Stimulated activated CD8-positive, alpha-beta memory T cell treated with anti-CD3 and anti-CD28 coated beads, Interleukin-4, amount 100 ng/mL, for 4 hours (primary cell): ENCODE data around the gene LPCAT2.

Experiments
- DNase-seq, 2 donors: peaks; one replicate each; pipeline ENCODE4 v3.0.0-alpha.2; 2020; ENCODE audit warnings: low read depth in 2 of 2, low spot score in 1 of 2

LPCAT2 gene

DNA sequence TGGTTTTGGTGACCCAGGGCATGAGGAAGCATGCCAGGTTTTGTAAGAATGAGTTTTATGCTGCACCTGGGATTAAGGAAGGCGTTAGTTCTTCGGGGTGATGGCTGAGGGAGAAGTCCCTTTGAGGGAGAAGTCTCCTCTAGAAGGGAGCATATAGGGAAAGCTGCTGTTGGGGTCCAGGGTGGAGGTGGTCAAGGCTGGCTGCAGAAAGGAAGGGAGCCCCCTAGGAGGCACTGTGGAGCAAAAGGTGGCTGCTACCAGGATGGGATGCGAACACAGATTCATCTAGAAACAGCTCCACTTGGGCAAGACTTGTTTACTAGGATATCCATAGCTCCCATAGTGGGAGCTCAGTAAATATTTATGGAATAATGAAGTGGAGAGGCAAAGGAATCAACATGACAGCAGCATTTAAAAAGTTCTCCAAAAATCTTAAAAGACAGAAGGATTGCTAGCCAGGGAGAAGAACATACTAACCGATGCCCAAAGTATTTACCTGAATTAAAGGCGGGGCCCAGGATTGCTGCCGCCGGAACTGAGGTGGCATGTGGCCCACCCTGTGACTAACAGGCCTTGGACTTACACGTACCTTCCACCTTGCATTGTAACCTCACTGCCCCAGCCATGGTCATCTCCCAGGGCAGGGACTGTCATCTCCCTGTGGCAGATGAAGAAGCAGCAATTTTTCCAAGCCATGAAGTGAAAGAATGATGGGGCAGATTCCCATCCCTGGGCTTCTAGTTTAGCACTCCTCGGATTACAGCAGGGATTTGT lies 7.1 kb upstream of the LPCAT2 start:
- DNase-seq = no peak

DNA sequence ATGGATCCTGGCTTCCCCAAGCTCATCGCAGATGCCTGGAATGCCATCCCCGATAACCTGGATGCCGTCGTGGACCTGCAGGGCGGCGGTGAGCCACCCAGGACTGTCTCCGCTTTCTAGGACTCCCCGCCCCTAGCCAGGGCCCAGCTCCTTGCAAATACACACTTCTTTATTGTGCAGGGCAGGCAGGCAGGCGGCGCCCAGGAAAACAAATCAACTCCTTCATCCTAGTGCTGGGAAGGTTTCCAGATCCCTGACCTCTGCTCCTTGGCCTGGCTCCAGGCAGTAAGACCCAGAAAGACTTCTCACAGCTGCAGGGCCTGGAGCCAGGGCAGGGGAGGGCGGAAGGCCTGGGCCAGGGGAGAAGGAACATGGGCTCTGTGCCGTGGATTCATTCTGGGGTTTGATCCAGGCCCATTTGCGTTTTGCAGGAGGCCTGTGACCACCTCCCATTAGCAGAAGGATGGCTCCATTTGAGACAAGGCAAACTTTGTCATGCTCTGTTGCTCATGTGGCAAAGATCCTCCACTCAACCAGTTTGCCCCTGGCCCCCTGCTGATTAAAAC lies 6.0 kb upstream of the LPCAT2 start:
- DNase-seq = no peak

DNA sequence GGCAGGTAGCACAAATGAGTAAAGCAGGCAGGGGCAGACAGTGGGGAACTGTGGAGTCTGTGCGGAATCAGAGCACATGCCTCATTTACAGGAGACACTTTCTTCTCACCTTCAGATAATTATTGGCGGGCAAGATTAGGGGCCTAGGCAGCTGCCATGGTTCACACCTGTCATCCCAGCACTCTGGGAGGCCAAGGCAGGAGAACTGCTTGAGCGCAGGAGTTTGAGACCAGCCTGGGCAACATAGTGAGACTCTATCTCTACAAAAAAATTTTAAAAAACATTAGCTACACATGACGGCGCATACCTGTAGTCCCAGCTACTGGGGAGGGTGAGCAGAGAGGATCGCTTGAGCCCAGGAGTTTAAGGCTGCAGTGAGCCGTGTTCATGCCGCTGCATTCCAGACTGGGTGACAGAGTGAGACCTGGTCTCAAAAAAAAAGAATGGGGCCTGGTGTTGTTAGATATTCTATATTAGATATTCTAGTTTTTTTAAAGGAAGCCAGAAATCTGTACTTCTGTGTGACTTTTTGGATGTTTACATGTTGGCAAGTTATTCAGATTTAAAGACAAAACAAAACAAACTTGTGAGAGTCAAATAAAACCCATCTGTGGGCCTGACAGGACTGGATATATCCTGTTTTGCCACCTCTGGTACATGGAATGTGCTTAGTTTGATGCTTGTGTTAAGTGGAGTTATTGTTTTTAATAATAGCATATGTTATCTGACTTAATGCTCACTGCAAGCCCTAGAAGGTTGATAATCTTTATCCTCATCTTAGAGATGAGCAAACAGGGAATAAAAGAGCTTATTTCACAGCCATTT lies 4.9 kb upstream of the LPCAT2 start:
- DNase-seq = no peak

- DNase-seq = no peak
These were observed 3.4 kb upstream of the LPCAT2 start for GRCh38 chr16:55505333-55506015.

DNA sequence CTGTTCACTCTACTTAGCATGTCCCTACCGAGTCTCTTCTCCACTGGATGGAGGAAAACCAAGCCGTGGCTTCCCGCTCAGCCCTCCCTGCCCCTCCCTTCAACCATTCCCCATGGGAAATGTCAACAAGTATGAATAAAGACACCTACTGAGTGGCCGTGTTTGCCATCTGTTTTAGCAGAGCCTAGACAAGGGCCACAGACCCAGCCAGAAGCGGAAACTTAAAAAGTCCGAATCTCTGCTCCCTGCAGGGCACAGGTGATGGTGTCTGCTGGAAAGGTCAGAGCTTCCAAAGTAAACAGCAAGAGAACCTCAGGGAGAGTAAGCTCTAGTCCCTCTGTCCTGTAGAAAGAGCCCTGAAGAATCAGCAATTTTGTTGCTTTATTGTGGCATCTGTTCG lies 2.8 kb upstream of the LPCAT2 start:
- no peak for DNase-seq

DNA sequence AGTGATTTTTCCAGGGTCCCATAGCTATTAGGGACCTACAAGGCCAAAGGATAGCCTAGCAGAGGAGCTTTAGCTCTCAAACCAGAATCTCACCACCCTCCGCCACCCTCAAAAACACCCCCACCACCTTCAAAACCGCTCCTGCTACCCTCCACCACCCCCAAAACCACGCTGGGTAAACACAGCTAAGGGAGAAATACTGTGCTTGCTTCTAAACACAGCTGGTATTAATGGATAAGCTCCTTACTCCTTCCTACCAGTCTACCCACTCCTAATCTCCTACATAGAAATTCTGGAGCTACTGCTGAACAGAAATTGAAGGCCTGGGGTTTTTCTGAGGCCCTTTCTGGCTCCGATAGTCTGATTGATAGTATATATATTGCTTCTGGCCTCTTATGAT lies 2.2 kb upstream of the LPCAT2 start:
- no peak for DNase-seq

- DNase-seq = no peak
These were observed 476 bp upstream of the LPCAT2 start for GRCh38 chr16:55508271-55508921.

GRCh38 chr16:55510185-55510805 lies 1.4 kb downstream of the LPCAT2 start:
- DNase-seq = no peak

- DNase-seq = no peak
These were observed 4.1 kb downstream of the LPCAT2 start for GRCh38 chr16:55512941-55513340.

GRCh38 chr16:55513616-55514015 lies 4.7 kb downstream of the LPCAT2 start:
- DNase-seq = no peak

GRCh38 chr16:55515111-55515510 lies 6.2 kb downstream of the LPCAT2 start:
- DNase-seq = no peak

GRCh38 chr16:55521792-55522191 lies 12.9 kb downstream of the LPCAT2 start:
- no peak for DNase-seq

DNA sequence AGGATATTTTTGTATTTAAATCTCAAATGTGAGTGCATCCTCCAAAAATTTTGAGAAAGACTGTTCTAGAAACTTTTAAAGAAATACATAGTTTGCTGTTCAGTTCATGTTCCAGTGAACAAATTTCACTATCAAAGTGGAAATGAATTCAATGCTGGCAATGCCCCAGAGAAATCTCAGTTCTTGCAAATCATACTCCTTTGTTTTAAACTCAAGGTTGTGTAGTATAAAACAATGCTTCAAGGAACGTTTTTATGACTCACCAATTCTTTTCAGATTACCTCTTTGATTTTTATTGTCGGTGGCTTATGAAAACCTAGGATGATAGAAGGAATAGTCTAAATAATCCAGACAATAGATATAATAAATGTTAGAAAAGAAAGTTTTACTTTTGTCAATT lies 17.6 kb downstream of the LPCAT2 start:
- DNase-seq = no peak

DNA sequence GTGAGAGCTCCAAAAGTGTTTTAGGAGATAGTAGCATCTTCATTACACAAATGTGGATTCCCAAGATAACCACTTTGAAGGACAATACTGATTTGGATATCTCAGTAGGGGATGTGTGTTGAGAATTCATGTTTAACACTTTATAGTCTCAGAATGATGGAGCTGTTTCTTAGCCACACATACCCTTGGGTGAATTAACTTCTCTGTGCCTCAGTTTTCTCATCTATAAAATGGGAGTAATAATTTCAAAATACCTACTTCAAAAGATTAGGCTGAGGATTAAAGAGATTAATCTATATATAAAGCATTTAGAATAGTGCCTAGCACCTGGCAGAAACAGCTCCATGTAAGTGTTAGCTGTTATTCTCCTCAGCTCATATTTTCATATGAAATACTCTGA lies 19.0 kb downstream of the LPCAT2 start:
- DNase-seq = no peak

GRCh38 chr16:55529018-55529417 lies 20.1 kb downstream of the LPCAT2 start:
- DNase-seq = no peak

GRCh38 chr16:55530316-55530856 lies 21.5 kb downstream of the LPCAT2 start:
- no peak for DNase-seq

- no peak for DNase-seq
These were observed 23.4 kb downstream of the LPCAT2 start for GRCh38 chr16:55532227-55532626.

GRCh38 chr16:55534756-55535155 lies 25.9 kb downstream of the LPCAT2 start:
- no peak for DNase-seq

GRCh38 chr16:55539049-55539448 lies 30.2 kb downstream of the LPCAT2 start:
- no peak for DNase-seq

GRCh38 chr16:55539488-55539887 lies 30.6 kb downstream of the LPCAT2 start:
- DNase-seq = no peak
